Mesendoderm (in vitro differentiated cells): ENCODE data around the gene FAM186B.

Experiments
- DNase-seq: peaks from one replicate; pipeline ENCODE4 v3.0.0; 2013
- H2AK5ac ChIP-seq: 2 replicates; pipeline ENCODE4 v1.6.1; 2013; ENCODE audit warnings: low read length, inconsistent platforms
- H2BK120ac ChIP-seq: 2 replicates; pipeline ENCODE4 v1.6.1; 2013; ENCODE audit warnings: low read depth, mild to moderate bottlenecking, low read length, moderate library complexity, mixed read lengths
- H2BK15ac ChIP-seq: replicated peaks from 2 replicates; pipeline ENCODE4 v1.6.1; 2013; ENCODE audit warnings: low read depth, mild to moderate bottlenecking, moderate library complexity
- H2BK5ac ChIP-seq: 2 replicates; pipeline ENCODE4 v1.6.1; 2013; ENCODE audit warnings: low read length, inconsistent platforms
- H3K18ac ChIP-seq: 2 replicates; pipeline ENCODE4 v1.6.1; 2013; ENCODE audit warnings: mild to moderate bottlenecking, low read length, mixed read lengths
- H3K23ac ChIP-seq: one replicate; pipeline ENCODE4 v1.6.1; 2013; ENCODE audit warnings: low read length
- H3K27ac ChIP-seq: 2 replicates; pipeline ENCODE4 v1.5.1; 2013; ENCODE audit warnings: low read depth, mild to moderate bottlenecking, inconsistent platforms, low read length, moderate library complexity
- H3K27me3 ChIP-seq: 2 replicates; pipeline ENCODE4 v1.6.1; 2013; ENCODE audit warnings: low read length, control low read depth, mild to moderate bottlenecking, inconsistent platforms; ENCODE audit not compliant: insufficient read depth, poor library complexity
- H3K36me3 ChIP-seq: 2 replicates; pipeline ENCODE4 v1.6.1; 2013; ENCODE audit warnings: low read length, inconsistent platforms; ENCODE audit not compliant: control insufficient read depth, insufficient read depth
- H3K4ac ChIP-seq: one replicate; pipeline ENCODE4 v1.6.1; 2013; ENCODE audit warnings: low read depth, mild to moderate bottlenecking, low read length, moderate library complexity
- H3K4me1 ChIP-seq: 2 replicates; pipeline ENCODE4 v1.6.1; 2013; ENCODE audit warnings: low read depth, low read length, inconsistent platforms; ENCODE audit not compliant: control insufficient read depth
- H3K4me2 ChIP-seq: 2 replicates; pipeline ENCODE4 v1.6.1; 2013; ENCODE audit warnings: low read length
- H3K4me3 ChIP-seq: 2 replicates; pipeline ENCODE4 v1.5.1; 2013; ENCODE audit warnings: mild to moderate bottlenecking, low read length
- H3K56ac ChIP-seq: one replicate; pipeline ENCODE4 v1.6.1; 2013; ENCODE audit warnings: low read length
- H3K79me1 ChIP-seq: 2 replicates; pipeline ENCODE4 v1.6.1; 2013; ENCODE audit warnings: low read length, inconsistent platforms
- H3K79me2 ChIP-seq: 2 replicates; pipeline ENCODE4 v1.6.1; 2013; ENCODE audit warnings: mild to moderate bottlenecking, low read length; ENCODE audit not compliant: control insufficient read depth, insufficient read depth
- H3K9ac ChIP-seq: 2 replicates; pipeline ENCODE4 v1.6.1; 2013; ENCODE audit warnings: low read length, inconsistent platforms
- H4K5ac ChIP-seq: one replicate; pipeline ENCODE4 v1.6.1; 2013; ENCODE audit warnings: low read length
- H4K8ac ChIP-seq: one replicate; pipeline ENCODE4 v1.6.1; 2013; ENCODE audit warnings: low read depth, mild to moderate bottlenecking, control low read depth, low read length, moderate library complexity
- WGBS: extraction: QIAGEN DNeasy Blood & Tissue Kit; methylation state at CpG from one replicate; pipeline ENCODE4 v1.1.7; 2013; ENCODE audit warnings: low lambda C conversion rate, missing lambda C conversion rate; ENCODE audit not compliant: insufficient coverage; ENCODE audit errors: extremely low coverage; 5-methylcytosine and 5-hydroxymethylcytosine counted together

FAM186B gene

DNA sequence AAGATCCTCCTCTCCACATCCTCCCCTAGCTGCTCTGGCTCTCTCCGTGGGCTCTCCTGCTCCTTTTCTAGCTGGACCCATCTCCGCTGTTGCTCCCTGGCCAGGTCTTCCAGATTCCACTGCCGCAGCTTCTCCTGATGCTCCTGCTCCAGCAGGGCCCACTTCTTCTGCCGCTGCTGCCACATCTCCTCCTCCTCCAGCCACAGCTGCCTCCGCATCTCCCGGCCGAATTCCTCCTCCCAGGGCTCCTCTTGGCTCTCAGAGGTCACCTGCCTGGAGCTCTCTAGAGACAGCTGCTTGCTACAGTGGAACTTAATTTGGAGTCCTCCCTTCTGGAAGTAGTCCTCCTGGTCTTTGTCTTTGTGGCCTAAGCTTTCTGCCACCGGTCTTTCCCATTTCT is 5.5 kb downstream of the FAM186B start:
- no peak overlapping the region for H3K4me3 ChIP-seq
- H2BK5ac ChIP-seq: no peak overlapping the region
- no peak overlapping the region for H3K27ac ChIP-seq
- no CpG with 5 or more reads among the region's 8 CpGs for WGBS
- H2BK120ac ChIP-seq: no peak overlapping the region
- H3K36me3 ChIP-seq: no peaks in the 10 kb centered on the region
- H2BK15ac ChIP-seq: no peak overlapping the region
- H3K4ac ChIP-seq: no peak overlapping the region
- no peak overlapping the region for H2AK5ac ChIP-seq
- H3K27me3 ChIP-seq: no peaks in the 10 kb centered on the region
- H3K9ac ChIP-seq: no peak overlapping the region
- no peak overlapping the region for H3K56ac ChIP-seq
- DNase-seq: no peak
- H3K18ac ChIP-seq: no peak overlapping the region
- no peaks in the 10 kb centered on the region for H3K4me1 ChIP-seq
- H3K23ac ChIP-seq: no peak overlapping the region
- no peak overlapping the region for H4K8ac ChIP-seq
- H3K4me2 ChIP-seq: no peak overlapping the region
- H4K5ac ChIP-seq: no peak overlapping the region
- H3K79me2 ChIP-seq: no peaks in the 10 kb centered on the region
- no peaks in the 10 kb centered on the region for H3K79me1 ChIP-seq

DNA sequence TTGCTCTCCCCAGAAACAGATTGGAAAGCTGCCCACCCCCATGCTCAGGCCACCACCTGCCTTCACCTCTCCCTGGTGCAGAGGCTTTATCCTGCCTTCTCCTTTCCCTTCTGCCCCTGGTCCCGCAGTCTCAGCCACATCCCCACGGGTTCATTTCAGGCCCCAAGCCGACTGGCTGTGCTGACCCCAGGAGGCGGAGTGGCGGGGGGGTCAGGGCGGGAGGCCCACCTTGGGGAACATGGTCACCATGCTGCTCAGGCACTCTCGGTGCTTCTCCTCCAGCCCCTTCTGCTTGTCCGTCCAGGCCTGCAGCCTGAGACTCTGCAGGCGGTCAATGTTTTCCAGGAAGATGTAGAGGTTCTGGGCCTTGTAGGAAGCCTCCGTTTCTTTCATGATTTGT is 6.9 kb downstream of the FAM186B start:
- Histone ChIP-seq H2BK5ac (no peak overlapping the region), H3K36me3 (no peaks in the 10 kb centered on the region), H3K79me2 (no peaks in the 10 kb centered on the region), H3K79me1 (no peaks in the 10 kb centered on the region), H3K4ac (no peak overlapping the region), H3K4me3 (no peak overlapping the region), H3K23ac (no peak overlapping the region), H3K27ac (no peak overlapping the region), H3K27me3 (no peaks in the 10 kb centered on the region), H3K18ac (no peak overlapping the region), H3K4me1 (no peaks in the 10 kb centered on the region), H3K9ac (no peak overlapping the region), H2BK15ac (no peak overlapping the region), H2AK5ac (no peak overlapping the region), H4K5ac (no peak overlapping the region), H3K56ac (no peak overlapping the region), H4K8ac (no peak overlapping the region), H2BK120ac (no peak overlapping the region), H3K4me2 (no peak overlapping the region)
- no CpG with 5 or more reads among the region's 10 CpGs for WGBS
- DNase-seq: no peak

DNA sequence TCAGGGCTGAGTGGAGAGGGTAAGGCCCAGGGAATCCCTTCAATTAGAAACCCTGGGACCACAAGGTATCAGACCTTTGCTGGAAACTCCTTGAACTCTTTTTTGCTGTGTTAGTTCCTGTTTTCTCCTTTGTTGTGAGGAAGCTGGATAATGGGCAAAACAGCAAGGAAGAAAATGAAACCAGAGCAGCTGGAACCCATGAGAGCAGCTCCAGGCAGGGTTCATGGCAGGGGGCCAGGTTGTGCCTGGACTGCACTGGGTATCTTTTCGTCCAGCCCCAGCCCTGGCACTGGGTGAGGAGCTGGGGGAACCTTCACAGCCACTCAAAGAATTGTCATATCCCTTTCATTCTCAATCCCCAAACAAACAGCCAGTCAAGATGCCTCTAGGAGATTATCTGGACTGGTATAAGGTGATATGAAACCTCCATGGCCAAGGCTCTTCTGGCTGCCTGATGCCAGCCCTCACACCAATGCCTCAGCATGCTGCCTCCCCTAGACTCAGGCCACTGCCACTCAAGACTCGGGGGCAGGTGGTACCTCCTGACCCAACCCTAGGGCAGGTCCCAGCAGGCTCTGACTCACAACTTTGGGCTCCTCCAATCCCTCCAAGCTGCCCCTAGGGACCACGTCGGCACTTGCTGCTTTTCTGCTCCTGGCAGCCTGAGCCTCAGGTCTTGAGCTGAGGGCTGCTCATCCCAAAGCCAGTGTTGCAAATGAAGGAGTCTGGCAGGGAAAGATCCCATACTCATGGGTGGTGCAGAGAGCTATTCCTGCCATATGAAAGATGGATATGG is 16.5 kb downstream of the FAM186B start:
- no peak for DNase-seq
- Histone ChIP-seq H2BK120ac (no peak overlapping the region), H3K9ac (no peak overlapping the region), H2BK5ac (no peak overlapping the region), H3K4me2 (no peak overlapping the region), H4K5ac (no peak overlapping the region), H3K23ac (no peak overlapping the region), H3K79me1 (no peaks in the 10 kb centered on the region), H3K4ac (no peak overlapping the region), H3K56ac (no peak overlapping the region), H2AK5ac (no peak overlapping the region), H3K4me1 (no peaks in the 10 kb centered on the region), H4K8ac (no peak overlapping the region), H3K27me3 (no peaks in the 10 kb centered on the region), H2BK15ac (no peak overlapping the region), H3K4me3 (no peak overlapping the region), H3K27ac (no peak overlapping the region), H3K79me2 (no peaks in the 10 kb centered on the region), H3K18ac (no peak overlapping the region), H3K36me3 (no peaks in the 10 kb centered on the region)
- no CpG with 5 or more reads among the region's 4 CpGs for WGBS

DNA sequence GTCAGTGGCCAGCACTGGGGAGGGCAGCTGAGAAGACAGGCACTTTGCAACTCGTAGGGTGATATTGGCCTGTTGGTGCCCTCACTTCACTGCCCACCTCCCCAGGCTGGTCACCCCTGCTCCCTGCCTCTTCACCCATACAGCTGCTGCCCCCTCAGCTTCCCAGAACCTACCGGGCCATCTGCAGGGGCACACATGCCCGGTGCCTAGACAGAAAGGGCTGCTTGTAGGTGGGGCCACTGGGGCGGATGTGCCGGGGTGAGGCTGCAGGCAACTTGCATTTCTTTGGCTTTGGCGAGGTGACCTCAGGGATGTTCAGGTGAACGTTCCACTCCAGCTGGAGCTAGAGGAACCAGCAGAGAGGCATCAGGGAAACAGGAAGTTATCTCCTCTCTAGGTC is 17.2 kb downstream of the FAM186B start:
- no peak overlapping the region for H2BK120ac ChIP-seq
- no peaks in the 10 kb centered on the region for H3K4me1 ChIP-seq
- no peak overlapping the region for H3K4ac ChIP-seq
- no peak overlapping the region for H2BK5ac ChIP-seq
- H3K79me1 ChIP-seq: no peaks in the 10 kb centered on the region
- H3K9ac ChIP-seq: no peak overlapping the region
- H3K36me3 ChIP-seq: no peaks in the 10 kb centered on the region
- H3K27ac ChIP-seq: no peak overlapping the region
- no peak overlapping the region for H3K23ac ChIP-seq
- H4K8ac ChIP-seq: no peak overlapping the region
- no peak overlapping the region for H3K4me3 ChIP-seq
- no CpG with 5 or more reads among the region's 7 CpGs for WGBS
- H3K79me2 ChIP-seq: no peaks in the 10 kb centered on the region
- H2BK15ac ChIP-seq: no peak overlapping the region
- no peak for DNase-seq
- H4K5ac ChIP-seq: no peak overlapping the region
- no peak overlapping the region for H3K56ac ChIP-seq
- no peaks in the 10 kb centered on the region for H3K27me3 ChIP-seq
- no peak overlapping the region for H2AK5ac ChIP-seq
- no peak overlapping the region for H3K18ac ChIP-seq
- H3K4me2 ChIP-seq: no peak overlapping the region

DNA sequence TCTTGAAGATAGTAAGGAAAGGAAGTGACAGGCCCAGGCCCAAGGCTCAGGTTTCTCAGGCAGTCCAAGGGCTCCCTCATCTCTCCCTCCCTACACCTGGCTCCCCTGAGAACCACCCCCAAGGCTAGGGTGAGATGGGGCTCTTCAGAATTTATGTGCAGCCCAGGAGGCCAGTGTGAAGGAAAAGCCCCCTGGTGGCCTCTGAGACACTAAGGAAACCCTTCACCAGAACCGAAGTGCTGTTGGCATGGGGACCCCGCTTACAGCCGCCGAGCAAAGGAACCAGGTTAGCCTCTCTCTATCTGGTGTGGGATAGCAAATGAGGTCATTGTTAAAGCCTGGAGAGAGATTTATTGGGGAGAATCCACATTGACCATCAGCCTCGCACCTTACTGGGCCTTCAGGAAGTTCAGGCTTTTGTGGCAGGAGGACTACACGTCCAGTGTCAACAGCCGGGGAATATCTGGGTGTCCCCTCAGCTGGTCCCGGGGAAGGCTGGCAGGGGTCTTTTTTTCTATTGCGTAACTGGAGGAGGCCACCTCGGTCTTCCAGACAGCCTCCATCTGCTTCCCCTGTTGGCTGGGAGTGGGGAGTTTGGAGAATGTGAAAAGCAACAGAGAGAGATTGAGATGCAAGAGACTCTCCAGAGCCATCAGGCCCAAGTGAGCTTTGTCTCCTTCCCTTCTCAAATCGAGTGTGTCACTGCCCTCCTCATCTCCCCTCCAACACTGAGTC is 18.1 kb downstream of the FAM186B start:
- no peaks in the 10 kb centered on the region for H3K79me2 ChIP-seq
- H2AK5ac ChIP-seq: no peak overlapping the region
- H3K27me3 ChIP-seq: no peaks in the 10 kb centered on the region
- no peaks in the 10 kb centered on the region for H3K79me1 ChIP-seq
- H3K23ac ChIP-seq: no peak overlapping the region
- no peak overlapping the region for H3K4me2 ChIP-seq
- no peak overlapping the region for H3K4me3 ChIP-seq
- no peak overlapping the region for H3K18ac ChIP-seq
- no peak overlapping the region for H3K4ac ChIP-seq
- no peak overlapping the region for H3K9ac ChIP-seq
- no peak overlapping the region for H2BK5ac ChIP-seq
- no CpG with 5 or more reads among the region's 11 CpGs for WGBS
- H2BK120ac ChIP-seq: no peak overlapping the region
- peak; percentile 25 for DNase-seq
- no peaks in the 10 kb centered on the region for H3K4me1 ChIP-seq
- no peaks in the 10 kb centered on the region for H3K36me3 ChIP-seq
- H3K27ac ChIP-seq: no peak overlapping the region
- H2BK15ac ChIP-seq: no peak overlapping the region
- H4K8ac ChIP-seq: no peak overlapping the region
- H4K5ac ChIP-seq: no peak overlapping the region
- no peak overlapping the region for H3K56ac ChIP-seq
